Right atrium auricular region (tissue), 2 donors: ENCODE measurements around the gene SEPTIN14. TPM values are rescaled to one million over a fixed set of nuclear protein-coding genes. Genes with fewer than 3 reads are reported as not detected.
"Not testable (repeated sequence)": the region's sequence is repeated elsewhere in the genome, so short reads cannot be mapped to it uniquely, and the experiment has no call there.

Experiments used
- DNase-seq: peaks from one replicate; pipeline ENCODE4 v3.0.0-alpha.2; 2019; ENCODE audit warnings: low spot score
- H3K27ac ChIP-seq, 2 donors: fragments of 200-600 bp; sonication (generic); 1 replicate in 1 of 2; 2 replicates in 1 of 2; pipeline ENCODE4 v1.5.1; 2016 to 2019
- H3K27me3 ChIP-seq, 2 donors: fragments of 200-600 bp; sonication (generic); one replicate each; pipeline versions ENCODE4 v1.5.1 to v1.6.0; 2017 to 2019
- H3K36me3 ChIP-seq: fragments of 200-600 bp; sonication (generic); one replicate; pipeline ENCODE4 v1.5.1; 2016
- H3K4me1 ChIP-seq, 2 donors: fragments of 200-600 bp; sonication (generic); one replicate each; pipeline versions ENCODE4 v1.5.1 to v1.6.0; 2017 to 2019
- H3K4me3 ChIP-seq, 2 donors: fragments of 200-600 bp; sonication (generic); 1 replicate in 1 of 2; 2 replicates in 1 of 2; pipeline ENCODE4 v1.5.1; 2017 to 2019; ENCODE audit warnings: mild to moderate bottlenecking in 1 of 2, moderate library complexity in 1 of 2
- H3K9me3 ChIP-seq, 2 donors: fragments of 200-600 bp; sonication (generic); one replicate each; pipeline ENCODE4 v1.5.1; 2019
- CTCF ChIP-seq, 2 donors: fragments of 200-600 bp; sonication (generic); IDR thresholded peaks; one replicate each; pipeline ENCODE4 v1.5.1; 2019; ENCODE audit warnings: antibody characterized with exemption in 2 of 2
- total RNA-seq, 2 donors: library from RNA; depleted of rRNA; stranded (reverse); fragments of >200 nt; gene quantifications; one replicate each; pipeline ENCODE4 v1.1.0, GENCODE V29; 2016

Gene SEPTIN14
- total RNA-seq, 2 donors from 2014 or later, result not detected

GRCh38 chr7:55887821-55888247 is 25.3 kb upstream of the SEPTIN14 start:
- TF ChIP-seq CTCF (IDR thresholded peaks at IDR 0.05), result no peak
- DNase-seq, result no peak
- Histone ChIP-seq H3K4me1 (no peaks in the 10 kb centered on the region), H3K36me3 (no peaks in the 10 kb centered on the region), H3K27ac (peak overlapping the region; percentile 53 to 72), H3K27me3 (no peaks in the 10 kb centered on the region), H3K9me3 (no peaks in the 10 kb centered on the region), H3K4me3 (peak overlapping the region; percentile 50 to 56)

GRCh38 chr7:55884321-55884720 is 21.8 kb upstream of the SEPTIN14 start:
- Histone ChIP-seq H3K9me3 (no peaks in the 10 kb centered on the region), H3K4me3 (no peak overlapping the region), H3K4me1 (no peaks in the 10 kb centered on the region), H3K27me3 (no peaks in the 10 kb centered on the region), H3K36me3 (no peaks in the 10 kb centered on the region), H3K27ac (no peak overlapping the region)
- TF ChIP-seq CTCF (IDR thresholded peaks at IDR 0.05), result no peak
- DNase-seq, result no peak

- no peaks in the 10 kb centered on the region for H3K4me1 ChIP-seq
- no peak overlapping the region for H3K4me3 ChIP-seq
- no peaks in the 10 kb centered on the region for H3K36me3 ChIP-seq
These were observed 16.1 kb upstream of the SEPTIN14 start for GRCh38 chr7:55878691-55879090.

GRCh38 chr7:55877308-55877707 is 14.8 kb upstream of the SEPTIN14 start:
- no peak for DNase-seq
- H3K27ac ChIP-seq, result no peak overlapping the region
- peaks cover 0 to 3% of the 10 kb centered on the region in 2 donors for H3K9me3 ChIP-seq
- TF ChIP-seq CTCF (IDR thresholded peaks at IDR 0.05), result no peak
- H3K36me3 ChIP-seq, result no peaks in the 10 kb centered on the region
- H3K4me1 ChIP-seq, result no peaks in the 10 kb centered on the region
- H3K27me3 ChIP-seq, result no peaks in the 10 kb centered on the region
- H3K4me3 ChIP-seq, result no peak overlapping the region

More at GRCh38 chr7:55878691-55879090, 16.1 kb upstream of the SEPTIN14 start:
- peaks cover 0 to 3% of the 10 kb centered on the region in 2 donors for H3K9me3 ChIP-seq
- DNase-seq, result no peak
- H3K27me3 ChIP-seq, result no peaks in the 10 kb centered on the region
- H3K27ac ChIP-seq, result no peak overlapping the region
- TF ChIP-seq CTCF (IDR thresholded peaks at IDR 0.05), result no peak

- Histone ChIP-seq H3K4me3 (no peak overlapping the region), H3K27ac (no peak overlapping the region)
- no peak for TF ChIP-seq CTCF (IDR thresholded peaks at IDR 0.05)
These were observed 11.2 kb upstream of the SEPTIN14 start for GRCh38 chr7:55873765-55874164.

GRCh38 chr7:55871932-55872485 is 9.5 kb upstream of the SEPTIN14 start:
- no peaks in the 10 kb centered on the region for H3K27me3 ChIP-seq
- H3K9me3 ChIP-seq, result peaks cover 0 to 1% of the 10 kb centered on the region in 2 donors
- no peak for DNase-seq
- H3K27ac ChIP-seq, result no peak overlapping the region
- H3K36me3 ChIP-seq, result no peaks in the 10 kb centered on the region
- H3K4me3 ChIP-seq, result no peak overlapping the region
- H3K4me1 ChIP-seq, result no peaks in the 10 kb centered on the region
- TF ChIP-seq CTCF (IDR thresholded peaks at IDR 0.05), result no peak

More at GRCh38 chr7:55873765-55874164, 11.2 kb upstream of the SEPTIN14 start:
- Histone ChIP-seq H3K9me3 (peaks cover 0 to 3% of the 10 kb centered on the region in 2 donors), H3K36me3 (no peaks in the 10 kb centered on the region), H3K4me1 (no peaks in the 10 kb centered on the region), H3K27me3 (no peaks in the 10 kb centered on the region)
- DNase-seq, result no peak

GRCh38 chr7:55868989-55869388 is 6.4 kb upstream of the SEPTIN14 start:
- H3K27ac ChIP-seq, H3K4me1 ChIP-seq, H3K27me3 ChIP-seq, H3K4me3 ChIP-seq, H3K36me3 ChIP-seq, H3K9me3 ChIP-seq, DNase-seq: not testable (repeated sequence)

GRCh38 chr7:55845164-55845563 is 17.4 kb downstream of the SEPTIN14 start:
- not testable (repeated sequence) for DNase-seq, H3K27ac ChIP-seq, H3K9me3 ChIP-seq, H3K27me3 ChIP-seq, H3K36me3 ChIP-seq, H3K4me3 ChIP-seq, H3K4me1 ChIP-seq
